ENCODE data around the gene UBLCP1.
"Not testable (repeated sequence)": the region's sequence is repeated elsewhere in the genome, so short reads cannot be mapped to it uniquely, and the experiment has no call there.

UBLCP1 gene

DNA sequence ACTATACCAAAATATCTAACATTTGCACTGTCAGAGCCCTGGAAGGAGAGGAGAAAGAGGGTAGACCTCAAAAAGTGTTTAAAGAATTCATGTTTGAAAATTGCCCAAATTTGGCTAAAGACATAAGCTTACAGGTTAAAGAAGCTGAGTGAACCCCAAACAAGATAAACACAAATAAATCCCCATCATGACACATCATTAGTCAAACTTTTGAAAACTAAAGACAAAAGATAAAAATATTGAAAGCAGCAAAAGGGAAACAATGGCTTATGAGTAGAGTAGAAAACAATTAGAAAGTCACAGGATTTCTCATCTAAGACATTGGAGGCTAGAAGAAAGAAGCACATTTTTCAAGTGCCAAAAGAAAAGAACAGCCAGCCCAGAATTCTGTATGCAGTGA is 6.1 kb upstream of the UBLCP1 start:
- no peaks in the 10 kb centered on the region for H3K9me3 ChIP-seq (ENCODE audit: insufficient read depth, low read depth, low read length)
- no peak overlapping the region for H3K9ac ChIP-seq (ENCODE audit: low read depth, low read length)
- peaks cover 48% of the 10 kb centered on the region for H3K27me3 ChIP-seq (ENCODE audit: insufficient read depth, low read length)
- H3K4me3 ChIP-seq (ENCODE audit: low read length): no peak overlapping the region
- H3K36me3 ChIP-seq (ENCODE audit: insufficient read depth, low read depth, low read length): no peaks in the 10 kb centered on the region
- no peaks in the 10 kb centered on the region for H3K4me1 ChIP-seq (ENCODE audit: insufficient read depth, low read length)
- no peak overlapping the region for H3K27ac ChIP-seq (ENCODE audit: low read length)

DNA sequence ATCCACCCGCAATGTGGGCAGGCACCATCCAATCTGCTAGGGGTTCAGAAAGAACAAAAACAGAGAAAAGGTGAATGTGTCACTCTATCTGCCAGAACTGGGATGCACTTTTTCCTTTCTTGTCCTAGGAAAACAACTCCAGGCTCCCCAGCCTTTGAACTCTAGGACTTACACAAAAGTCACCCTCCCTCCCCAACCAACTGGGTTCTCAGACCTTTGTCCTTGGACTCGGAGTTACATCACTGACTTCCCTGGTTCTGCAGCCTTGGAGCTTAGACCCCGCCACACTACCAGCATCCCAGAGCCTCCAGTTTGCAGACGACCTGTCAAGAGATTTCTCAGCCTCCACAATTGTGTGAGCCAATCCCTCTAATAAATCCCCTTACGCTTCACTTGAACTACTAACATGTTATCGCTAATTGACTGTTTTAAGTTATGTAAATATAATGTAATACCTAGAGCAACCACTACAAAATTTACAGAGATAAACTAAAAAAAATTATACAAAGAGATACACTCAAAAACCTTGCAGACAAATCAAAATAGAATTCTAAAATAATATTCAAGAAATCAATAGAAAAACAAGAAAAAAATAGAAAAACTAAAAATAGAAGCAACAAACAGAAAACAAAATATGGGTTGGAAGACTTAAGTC is 5.3 kb upstream of the UBLCP1 start:
- no peak overlapping the region for H3K4me3 ChIP-seq (ENCODE audit: low read length)
- peaks cover 48% of the 10 kb centered on the region for H3K27me3 ChIP-seq (ENCODE audit: insufficient read depth, low read length)
- H3K36me3 ChIP-seq (ENCODE audit: insufficient read depth, low read depth, low read length): no peaks in the 10 kb centered on the region
- H3K9me3 ChIP-seq (ENCODE audit: insufficient read depth, low read depth, low read length): no peaks in the 10 kb centered on the region
- H3K27ac ChIP-seq (ENCODE audit: low read length): no peak overlapping the region
- H3K4me1 ChIP-seq (ENCODE audit: insufficient read depth, low read length): no peaks in the 10 kb centered on the region
- no peak overlapping the region for H3K9ac ChIP-seq (ENCODE audit: low read depth, low read length)

DNA sequence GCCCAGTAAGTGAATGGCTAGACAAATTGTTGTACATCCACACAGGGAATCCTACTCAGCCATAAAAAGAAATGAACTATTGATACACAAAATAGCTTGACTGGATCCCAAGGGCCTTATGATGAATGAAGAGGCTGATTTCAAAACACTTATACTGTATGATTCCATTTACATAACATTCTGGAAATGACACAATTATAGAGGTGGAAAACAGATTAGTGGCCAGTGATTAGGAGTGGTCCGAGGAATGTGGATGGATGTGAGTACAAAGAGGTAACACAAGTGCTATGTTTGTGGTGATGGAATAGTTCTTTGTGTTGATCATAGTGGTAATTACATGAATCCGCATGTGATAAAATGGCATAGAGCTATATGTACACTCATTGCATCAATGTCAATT is 4.7 kb upstream of the UBLCP1 start:
- Histone ChIP-seq H3K4me1 (ENCODE audit: insufficient read depth, low read length) (no peaks in the 10 kb centered on the region), H3K27me3 (ENCODE audit: insufficient read depth, low read length) (peaks cover 48% of the 10 kb centered on the region), H3K9ac (ENCODE audit: low read depth, low read length) (no peak overlapping the region), H3K36me3 (ENCODE audit: insufficient read depth, low read depth, low read length) (no peaks in the 10 kb centered on the region), H3K9me3 (ENCODE audit: insufficient read depth, low read depth, low read length) (no peaks in the 10 kb centered on the region), H3K4me3 (ENCODE audit: low read length) (no peak overlapping the region), H3K27ac (ENCODE audit: low read length) (no peak overlapping the region)

DNA sequence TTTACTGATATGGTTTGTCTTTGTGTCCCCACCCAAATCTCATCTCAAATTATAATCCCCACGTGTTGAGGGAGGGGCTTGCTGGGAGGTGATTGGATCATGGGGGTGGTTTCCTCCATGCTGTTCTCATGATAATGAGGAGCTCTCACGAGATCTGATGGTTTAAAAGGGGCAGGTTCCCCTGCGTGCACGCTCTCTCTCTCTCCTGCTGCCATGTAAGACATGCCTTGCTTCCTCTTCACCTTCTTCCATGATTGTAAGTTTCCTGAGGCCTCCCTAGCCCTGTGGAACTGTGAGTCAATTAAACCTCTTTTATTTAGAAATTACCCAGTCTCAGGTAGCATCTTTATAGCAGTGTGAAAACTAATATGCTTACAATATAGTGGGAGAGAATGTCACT is 2.9 kb upstream of the UBLCP1 start:
- not testable (repeated sequence) for H3K27ac ChIP-seq (ENCODE audit: low read length); H3K36me3 ChIP-seq (ENCODE audit: insufficient read depth, low read depth, low read length); H3K4me3 ChIP-seq (ENCODE audit: low read length); H3K9me3 ChIP-seq (ENCODE audit: insufficient read depth, low read depth, low read length); H3K9ac ChIP-seq (ENCODE audit: low read depth, low read length); H3K4me1 ChIP-seq (ENCODE audit: insufficient read depth, low read length)
- H3K27me3 ChIP-seq (ENCODE audit: insufficient read depth, low read length): peaks cover 36% of the 10 kb centered on the region

DNA sequence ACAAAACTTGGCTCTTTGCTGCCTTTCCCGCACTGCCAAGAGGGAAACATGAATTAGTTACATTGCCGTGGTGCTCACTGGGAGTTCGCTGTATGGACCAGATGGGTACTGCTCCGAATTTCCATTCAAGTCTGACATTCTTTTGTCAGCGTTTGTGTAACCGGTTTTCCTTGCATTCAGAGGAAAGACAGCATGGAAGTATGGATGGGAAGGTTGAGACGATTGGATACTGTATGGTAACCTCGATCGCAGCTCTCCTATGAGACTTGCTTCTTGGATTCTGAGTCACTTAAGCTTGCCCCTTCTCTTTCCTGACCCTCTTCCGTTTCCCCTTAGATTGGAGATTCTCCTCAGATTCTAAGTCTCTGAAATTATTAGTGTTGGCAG is 625 bp upstream of the UBLCP1 start:
- H3K36me3 ChIP-seq (ENCODE audit: insufficient read depth, low read depth, low read length): no peaks in the 10 kb centered on the region
- H3K27me3 ChIP-seq (ENCODE audit: insufficient read depth, low read length): peaks cover 17% of the 10 kb centered on the region
- peak overlapping the region; percentile 55 for H3K27ac ChIP-seq (ENCODE audit: low read length)
- peak overlapping the region; percentile 94 for H3K4me3 ChIP-seq (ENCODE audit: low read length)
- peaks cover 3% of the 10 kb centered on the region; the same call in 1 of the 2 replicates for H3K4me1 ChIP-seq (ENCODE audit: insufficient read depth, low read length)
- peak overlapping the region; percentile 91; the same call in 1 of the 2 replicates for H3K9ac ChIP-seq (ENCODE audit: low read depth, low read length)
- H3K9me3 ChIP-seq (ENCODE audit: insufficient read depth, low read depth, low read length): no peaks in the 10 kb centered on the region

DNA sequence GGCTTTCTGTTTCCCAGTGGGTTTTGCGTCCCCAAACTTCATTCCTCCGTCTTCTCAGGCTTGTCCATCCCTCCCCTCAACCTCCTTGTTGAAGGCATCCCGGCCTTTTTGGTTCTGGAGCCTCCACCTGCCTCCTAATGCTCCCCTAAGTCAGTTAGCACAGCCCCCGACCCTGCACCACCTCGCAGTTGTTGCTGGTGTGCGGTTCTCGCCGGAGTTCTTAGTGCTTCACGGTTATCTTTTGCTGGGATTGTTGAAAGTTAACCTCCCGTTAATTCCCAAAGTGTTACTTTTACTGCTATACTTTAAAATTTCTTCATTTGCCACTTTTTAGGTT is 447 bp downstream of the UBLCP1 start:
- Histone ChIP-seq H3K9ac (ENCODE audit: low read depth, low read length) (peak overlapping the region; percentile 91), H3K4me1 (ENCODE audit: insufficient read depth, low read length) (peaks cover 3% of the 10 kb centered on the region; the same call in 1 of the 2 replicates), H3K9me3 (ENCODE audit: insufficient read depth, low read depth, low read length) (no peaks in the 10 kb centered on the region), H3K4me3 (ENCODE audit: low read length) (peak overlapping the region; percentile 94), H3K36me3 (ENCODE audit: insufficient read depth, low read depth, low read length) (peaks cover 4% of the 10 kb centered on the region; the same call in 1 of the 2 replicates), H3K27me3 (ENCODE audit: insufficient read depth, low read length) (peaks cover 10% of the 10 kb centered on the region), H3K27ac (ENCODE audit: low read length) (peak overlapping the region; percentile 55)

DNA sequence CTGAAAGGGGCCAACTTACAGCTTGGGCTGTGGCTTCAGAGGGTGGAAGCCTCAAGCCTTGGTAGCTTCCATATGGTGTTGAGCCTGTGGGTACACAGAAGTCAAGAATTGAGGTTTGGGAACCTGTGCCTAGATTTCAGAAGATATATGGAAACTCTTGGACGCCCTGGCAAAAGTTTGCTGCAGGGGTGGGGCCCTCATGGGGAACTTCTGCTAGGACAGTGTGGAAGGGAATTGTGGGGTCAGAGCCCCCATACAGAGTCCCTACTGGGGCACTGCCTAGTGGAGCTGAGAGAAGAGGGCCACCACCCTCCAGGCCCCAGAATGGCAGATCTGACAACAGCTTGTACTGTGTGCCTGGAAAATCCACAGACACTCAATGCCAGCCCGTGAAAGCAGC is 3.7 kb downstream of the UBLCP1 start:
- not testable (repeated sequence) for H3K9ac ChIP-seq (ENCODE audit: low read depth, low read length); H3K4me3 ChIP-seq (ENCODE audit: low read length); H3K27ac ChIP-seq (ENCODE audit: low read length); H3K27me3 ChIP-seq (ENCODE audit: insufficient read depth, low read length); H3K4me1 ChIP-seq (ENCODE audit: insufficient read depth, low read length); H3K9me3 ChIP-seq (ENCODE audit: insufficient read depth, low read depth, low read length)
- peaks cover 34% of the 10 kb centered on the region for H3K36me3 ChIP-seq (ENCODE audit: insufficient read depth, low read depth, low read length)

DNA sequence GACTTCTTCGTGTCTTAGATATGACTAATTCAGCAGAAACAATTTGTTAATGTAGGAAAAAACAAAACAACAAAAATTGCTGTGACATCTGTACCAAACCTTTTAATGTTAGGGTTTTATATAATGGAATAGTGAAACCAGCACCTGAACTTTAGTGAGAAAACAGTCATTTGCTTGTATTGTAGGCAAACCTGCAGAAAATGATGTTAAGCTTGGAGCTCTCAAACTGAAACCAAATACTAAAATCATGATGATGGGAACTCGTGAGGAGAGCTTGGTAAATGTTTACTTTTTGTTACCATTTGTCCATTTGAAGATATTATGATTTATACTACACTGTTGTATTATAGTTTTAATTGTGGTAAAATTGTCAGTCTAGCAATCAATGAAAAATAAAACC is 6.6 kb downstream of the UBLCP1 start:
- H3K36me3 ChIP-seq (ENCODE audit: insufficient read depth, low read depth, low read length): peaks cover 61% of the 10 kb centered on the region

DNA sequence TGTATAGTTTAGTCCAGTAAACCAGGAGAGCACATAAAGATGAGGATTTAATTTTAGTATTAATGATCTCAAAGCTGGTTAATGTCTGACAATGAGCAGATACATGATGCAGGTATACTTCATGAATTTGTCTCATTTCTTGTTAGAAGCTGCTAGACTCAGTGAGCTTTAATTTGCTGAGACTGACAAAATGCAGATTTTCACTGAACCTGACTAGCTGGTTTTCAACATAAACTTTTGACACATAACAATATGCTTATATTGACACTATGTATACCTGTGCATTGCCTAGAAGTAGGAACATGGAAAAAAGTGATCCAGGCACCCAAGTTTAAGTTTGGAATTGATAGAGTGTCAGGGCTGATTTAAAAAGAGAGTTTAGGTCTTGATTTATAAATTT is 10.8 kb downstream of the UBLCP1 start:
- no peak overlapping the region for H3K9ac ChIP-seq (ENCODE audit: low read depth, low read length)
- no peaks in the 10 kb centered on the region for H3K9me3 ChIP-seq (ENCODE audit: insufficient read depth, low read depth, low read length)
- H3K4me1 ChIP-seq (ENCODE audit: insufficient read depth, low read length): no peaks in the 10 kb centered on the region
- no peaks in the 10 kb centered on the region for H3K27me3 ChIP-seq (ENCODE audit: insufficient read depth, low read length)
- peaks cover 83% of the 10 kb centered on the region for H3K36me3 ChIP-seq (ENCODE audit: insufficient read depth, low read depth, low read length)
- no peak overlapping the region for H3K4me3 ChIP-seq (ENCODE audit: low read length)
- no peak overlapping the region for H3K27ac ChIP-seq (ENCODE audit: low read length)

More for the DNA sequence above, 6.6 kb downstream of the UBLCP1 start:
- H3K27me3 ChIP-seq (ENCODE audit: insufficient read depth, low read length): no peaks in the 10 kb centered on the region
- no peaks in the 10 kb centered on the region for H3K4me1 ChIP-seq (ENCODE audit: insufficient read depth, low read length)
- no peak overlapping the region for H3K4me3 ChIP-seq (ENCODE audit: low read length)
- no peak overlapping the region for H3K9ac ChIP-seq (ENCODE audit: low read depth, low read length)
- H3K27ac ChIP-seq (ENCODE audit: low read length): no peak overlapping the region
- H3K9me3 ChIP-seq (ENCODE audit: insufficient read depth, low read depth, low read length): no peaks in the 10 kb centered on the region

DNA sequence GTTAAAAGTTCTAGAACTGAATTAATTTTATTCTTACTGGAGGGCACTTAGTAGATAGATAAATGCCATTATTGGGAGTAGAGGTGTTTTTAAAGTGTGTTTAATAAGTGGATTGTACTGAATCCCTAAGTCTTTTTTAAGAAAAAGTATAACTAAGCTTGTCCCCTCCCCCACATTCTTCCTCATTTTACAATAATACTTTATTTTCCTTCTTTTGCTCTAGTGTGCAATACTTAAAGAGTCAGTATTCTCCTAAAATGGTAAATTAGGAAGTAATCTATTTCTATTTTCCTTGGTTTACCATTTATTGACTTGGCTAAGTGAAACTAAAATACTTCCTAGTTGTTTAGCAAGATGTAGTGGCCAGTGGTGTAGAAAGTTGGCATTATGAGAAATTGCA is 11.6 kb downstream of the UBLCP1 start:
- H3K27ac ChIP-seq (ENCODE audit: low read length): no peak overlapping the region
- no peaks in the 10 kb centered on the region for H3K27me3 ChIP-seq (ENCODE audit: insufficient read depth, low read length)
- no peak overlapping the region for H3K4me3 ChIP-seq (ENCODE audit: low read length)
- no peaks in the 10 kb centered on the region for H3K4me1 ChIP-seq (ENCODE audit: insufficient read depth, low read length)
- H3K9me3 ChIP-seq (ENCODE audit: insufficient read depth, low read depth, low read length): no peaks in the 10 kb centered on the region
- no peak overlapping the region for H3K9ac ChIP-seq (ENCODE audit: low read depth, low read length)
- H3K36me3 ChIP-seq (ENCODE audit: insufficient read depth, low read depth, low read length): peaks cover 84% of the 10 kb centered on the region

DNA sequence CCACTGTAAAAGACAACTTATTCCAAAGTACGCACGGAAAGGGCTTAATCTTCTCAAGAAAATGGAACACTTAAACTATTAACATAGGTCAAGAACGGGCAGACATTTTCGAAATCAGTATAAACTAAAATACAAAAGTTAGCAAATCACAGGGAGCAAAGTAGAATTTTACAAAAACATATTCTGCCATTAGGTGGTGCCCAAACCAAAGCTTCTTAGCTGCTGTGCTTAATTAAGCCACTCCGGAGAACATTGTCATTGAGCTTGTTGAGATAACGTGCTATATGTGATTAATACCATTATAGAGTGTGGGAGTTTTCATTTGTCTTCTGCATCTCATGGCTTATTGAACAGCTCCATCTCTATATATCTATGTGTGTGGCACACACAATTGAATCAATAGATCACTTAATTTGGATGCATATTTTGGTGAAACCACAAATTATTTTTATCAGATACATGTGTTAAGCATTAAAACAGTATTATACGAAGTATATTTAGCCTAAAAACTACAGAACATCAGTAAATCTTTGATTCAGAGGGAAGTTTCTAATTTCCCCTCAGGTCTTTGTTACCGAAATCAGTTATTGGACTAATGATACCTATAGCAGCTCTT is 23.4 kb downstream of the UBLCP1 start:
- Histone ChIP-seq H3K4me3 (ENCODE audit: low read length) (no peak overlapping the region), H3K27ac (ENCODE audit: low read length) (no peak overlapping the region)

DNA sequence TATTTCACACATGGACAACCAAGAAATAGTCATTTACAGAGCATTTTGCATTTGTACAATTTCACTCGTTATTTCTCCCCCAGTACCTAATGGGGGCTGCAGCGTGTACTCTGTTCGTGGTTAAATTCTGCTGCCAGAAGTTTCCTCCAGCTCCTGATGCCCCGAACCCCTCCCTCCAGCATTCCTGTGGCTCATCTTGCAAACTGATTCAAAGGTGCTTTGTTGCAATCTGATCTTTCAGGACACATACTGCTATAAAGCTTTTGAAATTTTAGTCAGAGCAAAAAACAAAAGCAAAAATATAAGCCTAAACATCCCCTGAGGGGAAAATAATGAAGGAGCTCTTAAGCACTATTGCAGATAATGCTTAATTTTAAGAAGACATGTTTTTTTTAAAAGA is 27.7 kb downstream of the UBLCP1 start:
- Histone ChIP-seq H3K27me3 (ENCODE audit: insufficient read depth, low read length) (no peaks in the 10 kb centered on the region), H3K4me3 (ENCODE audit: low read length) (no peak overlapping the region), H3K9me3 (ENCODE audit: insufficient read depth, low read depth, low read length) (no peaks in the 10 kb centered on the region), H3K9ac (ENCODE audit: low read depth, low read length) (no peak overlapping the region), H3K27ac (ENCODE audit: low read length) (no peak overlapping the region), H3K4me1 (ENCODE audit: insufficient read depth, low read length) (no peaks in the 10 kb centered on the region), H3K36me3 (ENCODE audit: insufficient read depth, low read depth, low read length) (peaks cover 1% of the 10 kb centered on the region; the same call in 1 of the 2 replicates)

More for the DNA sequence above, 23.4 kb downstream of the UBLCP1 start:
- Histone ChIP-seq H3K27me3 (ENCODE audit: insufficient read depth, low read length) (no peaks in the 10 kb centered on the region), H3K36me3 (ENCODE audit: insufficient read depth, low read depth, low read length) (peaks cover 32% of the 10 kb centered on the region), H3K9me3 (ENCODE audit: insufficient read depth, low read depth, low read length) (no peaks in the 10 kb centered on the region), H3K9ac (ENCODE audit: low read depth, low read length) (no peak overlapping the region), H3K4me1 (ENCODE audit: insufficient read depth, low read length) (no peaks in the 10 kb centered on the region)
